ENCODE measurements around the gene NFAT5. TPM values are rescaled to one million over a fixed set of nuclear protein-coding genes. Genes with fewer than 3 reads are reported as not detected.

NFAT5 gene
- total RNA-seq, 2 experiments from 2014 or later = 36.0 to 37.8 TPM

DNA sequence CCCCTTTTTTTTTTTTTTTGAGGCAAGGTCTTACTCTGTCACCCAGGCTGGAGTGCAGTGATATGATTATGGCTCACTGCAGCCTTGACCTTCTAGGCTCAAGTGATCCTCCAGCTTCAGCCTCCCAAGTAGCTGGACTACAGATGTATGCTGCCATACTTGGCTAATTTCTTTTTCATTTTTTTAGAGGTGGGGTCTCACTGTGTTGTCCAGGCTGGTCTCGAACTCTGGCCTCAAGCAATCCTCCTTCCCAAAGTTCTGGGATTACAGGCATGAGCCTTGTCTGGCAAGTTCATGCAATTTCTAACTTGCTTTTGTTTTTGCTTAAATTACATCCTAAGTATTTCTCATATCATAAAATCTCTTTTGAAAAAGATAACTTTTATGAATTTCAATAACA, 33.8 kb upstream of the NFAT5 start:
- intact Hi-C loops (cut with micrococcal nuclease) = loop anchor here (2.0 kb wide), 1 partner anchor 33 kb away; the partner anchor contains the start of gene NFAT5
- ChIA-PET POLR2A (no interaction called here), CTCF (no interaction called here)
- ATAC-seq (no peak), DNase-seq (no peak)
- Mint-ChIP-seq H3K27me3 (no peaks in the 10 kb centered on the region), H3K9me3 (no peaks in the 10 kb centered on the region), H3K4me3 (no peak overlapping the region), H3K36me3 (ENCODE audit: low read depth) (no peaks in the 10 kb centered on the region), H3K4me1 (ENCODE audit: low read depth) (peaks cover 42% of the 10 kb centered on the region), H3K27ac (no peak overlapping the region)
- TF ChIP-seq, protein P1, sequence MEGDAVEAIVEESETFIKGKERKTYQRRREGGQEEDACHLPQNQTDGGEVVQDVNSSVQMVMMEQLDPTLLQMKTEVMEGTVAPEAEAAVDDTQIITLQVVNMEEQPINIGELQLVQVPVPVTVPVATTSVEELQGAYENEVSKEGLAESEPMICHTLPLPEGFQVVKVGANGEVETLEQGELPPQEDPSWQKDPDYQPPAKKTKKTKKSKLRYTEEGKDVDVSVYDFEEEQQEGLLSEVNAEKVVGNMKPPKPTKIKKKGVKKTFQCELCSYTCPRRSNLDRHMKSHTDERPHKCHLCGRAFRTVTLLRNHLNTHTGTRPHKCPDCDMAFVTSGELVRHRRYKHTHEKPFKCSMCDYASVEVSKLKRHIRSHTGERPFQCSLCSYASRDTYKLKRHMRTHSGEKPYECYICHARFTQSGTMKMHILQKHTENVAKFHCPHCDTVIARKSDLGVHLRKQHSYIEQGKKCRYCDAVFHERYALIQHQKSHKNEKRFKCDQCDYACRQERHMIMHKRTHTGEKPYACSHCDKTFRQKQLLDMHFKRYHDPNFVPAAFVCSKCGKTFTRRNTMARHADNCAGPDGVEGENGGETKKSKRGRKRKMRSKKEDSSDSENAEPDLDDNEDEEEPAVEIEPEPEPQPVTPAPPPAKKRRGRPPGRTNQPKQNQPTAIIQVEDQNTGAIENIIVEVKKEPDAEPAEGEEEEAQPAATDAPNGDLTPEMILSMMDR (IDR thresholded peaks at IDR 0.05) = no peak

DNA sequence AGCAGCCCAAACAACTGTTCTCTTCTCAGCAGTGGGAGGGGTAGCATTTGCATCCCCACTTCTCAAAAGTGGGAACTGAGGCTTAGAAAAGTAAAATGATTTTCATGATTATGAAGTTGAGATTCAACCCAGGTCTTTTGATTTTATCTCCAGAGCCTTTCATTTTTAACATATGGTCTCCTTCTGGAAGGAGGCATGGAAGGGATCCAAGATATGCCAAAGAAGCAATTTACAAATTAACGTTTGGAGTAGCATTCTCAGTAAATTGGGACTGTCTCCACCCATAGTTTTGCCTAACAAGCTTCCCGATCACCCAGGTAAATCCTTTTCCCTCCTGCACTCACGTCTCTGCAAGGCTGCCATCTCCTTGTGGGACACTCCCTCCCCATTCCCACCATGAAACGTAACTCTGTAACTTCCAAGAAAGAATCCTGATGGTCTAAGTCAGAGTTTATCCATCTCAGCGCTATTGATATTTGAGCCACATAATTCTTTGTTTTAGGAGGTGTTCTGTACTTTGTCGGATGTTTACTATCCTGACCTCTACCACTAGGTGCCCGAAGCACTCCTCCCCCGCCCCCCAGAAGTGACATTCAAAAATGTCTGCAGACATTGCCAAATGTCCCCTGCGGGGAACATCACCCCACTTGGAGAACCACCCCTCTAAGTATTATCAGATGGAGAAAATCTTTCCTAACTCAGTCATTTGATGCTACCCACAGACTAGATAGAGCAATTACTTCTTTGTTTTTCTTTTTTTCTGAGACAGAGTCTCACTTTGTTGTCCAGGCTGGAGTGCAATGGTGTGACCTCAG, 32.9 kb upstream of the NFAT5 start:
- ChIA-PET CTCF (no interaction called here), POLR2A (no interaction called here)
- intact Hi-C loops (cut with micrococcal nuclease) = no loop called here
- no peak for ATAC-seq
- no peak for DNase-seq
- TF ChIP-seq, protein P1 (IDR thresholded peaks at IDR 0.05) = no peak
- Mint-ChIP-seq H3K4me3 (no peak overlapping the region), H3K9me3 (no peaks in the 10 kb centered on the region), H3K27me3 (no peaks in the 10 kb centered on the region), H3K36me3 (ENCODE audit: low read depth) (no peaks in the 10 kb centered on the region), H3K4me1 (ENCODE audit: low read depth) (peaks cover 42% of the 10 kb centered on the region), H3K27ac (no peak overlapping the region)

DNA sequence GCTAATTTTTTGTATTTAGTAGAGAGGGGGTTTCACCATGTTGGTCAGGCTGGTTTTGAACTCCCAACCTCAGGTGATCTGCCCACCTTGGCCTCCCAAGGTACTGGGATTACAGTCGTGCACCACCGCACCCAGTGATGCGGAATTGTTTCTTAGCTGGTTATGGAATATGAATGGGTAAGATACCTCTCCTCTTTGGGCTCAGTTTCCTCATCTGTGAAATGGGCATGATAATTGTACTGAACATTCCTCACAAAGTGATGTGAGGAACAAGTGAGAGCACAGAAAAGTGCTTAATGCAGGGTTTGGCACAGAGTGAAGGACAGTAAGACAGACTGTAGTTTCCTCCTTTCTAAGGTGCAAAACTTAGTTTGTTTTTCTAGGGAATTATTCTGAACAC, 31.0 kb upstream of the NFAT5 start:
- Mint-ChIP-seq H3K4me1 (ENCODE audit: low read depth) (peaks cover 37% of the 10 kb centered on the region), H3K27me3 (no peaks in the 10 kb centered on the region), H3K9me3 (no peaks in the 10 kb centered on the region), H3K4me3 (no peak overlapping the region), H3K27ac (no peak overlapping the region), H3K36me3 (ENCODE audit: low read depth) (no peaks in the 10 kb centered on the region)
- intact Hi-C loops (cut with micrococcal nuclease) = no loop called here
- ChIA-PET CTCF (interaction anchor here (1.4 kb wide), 1 partner anchor 13 kb away, joined by 3 read pairs; no protein-coding TSS in a partner anchor), POLR2A (no interaction called here)
- DNase-seq (no peak), ATAC-seq (no peak)
- TF ChIP-seq, protein P1 (IDR thresholded peaks at IDR 0.05) = no peak

DNA sequence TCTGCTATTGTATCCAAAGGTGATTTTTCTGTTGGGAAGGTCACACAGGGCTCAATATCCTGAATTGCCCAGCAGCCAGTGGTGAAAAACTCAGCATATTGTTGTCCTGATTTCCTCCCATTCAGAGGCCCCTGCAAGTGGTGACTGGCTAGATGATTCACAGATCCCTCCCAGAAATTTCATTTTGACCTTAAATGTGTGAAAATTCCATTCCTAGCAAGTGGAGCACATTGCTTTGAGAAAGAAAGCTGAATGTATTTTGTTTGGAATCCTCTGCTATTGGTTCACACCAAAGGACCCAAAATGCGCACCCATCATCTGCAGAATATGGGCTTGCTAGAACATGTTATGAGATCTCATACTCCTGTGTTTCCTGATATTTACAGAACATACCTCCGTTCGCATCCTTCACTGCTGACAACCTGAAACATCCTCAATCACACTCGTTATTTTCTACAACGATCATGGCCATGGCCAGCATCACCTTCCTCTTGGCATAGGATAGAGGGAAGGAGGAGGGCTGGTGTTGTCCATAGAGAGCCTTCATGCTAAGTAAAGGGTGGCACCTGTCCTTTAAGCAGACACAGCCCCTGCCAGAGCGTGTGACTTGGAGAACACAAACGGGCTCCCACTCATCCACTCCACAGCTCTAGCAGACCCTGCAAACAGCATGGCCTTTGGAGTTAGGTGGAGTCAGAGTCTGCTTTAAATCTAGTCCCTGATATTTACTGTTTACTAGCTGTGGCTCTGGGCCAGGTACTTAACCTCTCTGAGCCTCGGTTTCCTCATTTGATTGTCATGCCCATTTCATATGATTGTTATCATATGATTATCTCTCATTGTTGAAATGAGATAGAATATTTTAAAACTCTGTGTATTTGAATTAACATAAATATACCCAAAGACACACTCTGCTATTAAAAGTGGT, 30.4 kb upstream of the NFAT5 start:
- intact Hi-C loops (cut with micrococcal nuclease) = no loop called here
- no peak overlapping the region for H3K27ac Mint-ChIP-seq
- ChIA-PET CTCF (interaction anchor here (1.4 kb wide), 1 partner anchor 14 kb away, joined by 3 read pairs; no protein-coding TSS in a partner anchor), POLR2A (interaction anchor here (0.7 kb wide), 1 partner anchor 116 kb away, joined by 3 read pairs; no protein-coding TSS in a partner anchor)
- no peaks in the 10 kb centered on the region for H3K9me3 Mint-ChIP-seq
- H3K4me1 Mint-ChIP-seq (ENCODE audit: low read depth) = peaks cover 35% of the 10 kb centered on the region
- DNase-seq = no peak
- no peak for ATAC-seq
- TF ChIP-seq, protein P1 (IDR thresholded peaks at IDR 0.05) = no peak
- H3K27me3 Mint-ChIP-seq = no peaks in the 10 kb centered on the region
- no peaks in the 10 kb centered on the region for H3K36me3 Mint-ChIP-seq (ENCODE audit: low read depth)
- H3K4me3 Mint-ChIP-seq = no peak overlapping the region
